ENCODE measurements around the gene LRRC8B.

GRCh38 chr1:89528382-89528780 lies 3.8 kb downstream of the LRRC8B start:
- TF ChIP-seq RFX5 (IDR thresholded peaks at IDR 0.05): no peak
- no peak for TF ChIP-seq CHD2 (IDR thresholded peaks at IDR 0.05; ENCODE audit: low read length, partially characterized antibody)

Data from A549 (cell line).